NCI-H1694 treated with DMSO at 0.1 percent for 48 hours (cell line): ENCODE data around the gene RAB1B.
"Not testable (repeated sequence)": the region's sequence is repeated elsewhere in the genome, so short reads cannot be mapped to it uniquely, and the experiment has no call there.

Source experiments
- DNase-seq: peaks from one replicate; lab custom pipeline; 2025; lab: John Stamatoyannopoulos, UW

Gene RAB1B

GRCh38 chr11:66239998-66240780 lies 28.2 kb upstream of the RAB1B start:
- DNase-seq: no peak

DNA sequence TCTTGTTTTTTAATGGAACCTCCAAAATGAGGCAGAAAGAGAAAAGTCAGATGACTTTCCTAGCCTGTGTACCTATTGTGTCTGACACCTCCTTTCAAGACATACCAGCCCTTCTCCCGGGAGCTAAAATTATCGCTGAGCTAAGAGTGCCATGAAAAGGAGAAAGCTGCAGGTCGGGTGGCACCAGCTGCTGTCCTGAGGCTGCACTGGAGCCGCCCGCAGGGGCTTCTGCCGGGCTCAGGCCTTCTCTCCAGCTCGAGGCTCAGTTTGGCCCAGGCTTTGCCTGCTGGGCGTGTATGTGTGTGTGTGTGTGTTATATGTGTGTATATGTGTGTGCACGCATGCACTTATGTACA lies 27.7 kb upstream of the RAB1B start:
- DNase-seq: no peak

DNA sequence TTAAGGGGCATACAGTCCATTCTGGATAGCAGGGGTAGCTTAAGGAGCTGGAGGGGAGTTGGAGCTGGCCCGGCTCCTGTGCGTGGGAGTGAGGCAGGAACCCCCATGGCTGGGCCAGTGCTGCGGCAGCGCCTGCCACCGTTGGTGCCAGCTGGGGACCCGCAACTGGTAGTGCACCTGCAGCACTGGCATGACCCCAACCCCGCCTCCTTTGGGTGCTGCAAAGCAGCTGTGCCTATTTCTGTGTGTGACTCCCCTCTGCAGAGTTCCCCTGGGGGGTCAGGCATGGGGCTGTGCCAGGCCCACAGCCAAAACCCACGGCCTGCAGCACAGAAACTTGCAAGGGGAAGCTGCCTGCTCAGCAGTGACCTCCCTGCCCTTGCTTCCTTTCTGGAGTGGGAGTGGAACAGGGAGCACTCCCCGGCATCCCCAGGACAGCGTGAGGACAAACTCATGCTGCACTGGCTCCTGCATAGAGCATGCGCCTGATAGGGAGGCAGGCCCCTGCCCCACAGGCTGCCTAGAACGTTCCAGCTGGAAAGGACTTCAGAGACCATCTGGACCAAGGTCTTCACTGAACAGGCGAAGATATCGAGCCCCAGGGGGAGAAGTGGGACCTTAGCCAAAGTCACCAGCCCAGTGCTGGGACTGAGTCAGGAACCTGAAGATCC lies 26.2 kb upstream of the RAB1B start:
- no peak for DNase-seq

DNA sequence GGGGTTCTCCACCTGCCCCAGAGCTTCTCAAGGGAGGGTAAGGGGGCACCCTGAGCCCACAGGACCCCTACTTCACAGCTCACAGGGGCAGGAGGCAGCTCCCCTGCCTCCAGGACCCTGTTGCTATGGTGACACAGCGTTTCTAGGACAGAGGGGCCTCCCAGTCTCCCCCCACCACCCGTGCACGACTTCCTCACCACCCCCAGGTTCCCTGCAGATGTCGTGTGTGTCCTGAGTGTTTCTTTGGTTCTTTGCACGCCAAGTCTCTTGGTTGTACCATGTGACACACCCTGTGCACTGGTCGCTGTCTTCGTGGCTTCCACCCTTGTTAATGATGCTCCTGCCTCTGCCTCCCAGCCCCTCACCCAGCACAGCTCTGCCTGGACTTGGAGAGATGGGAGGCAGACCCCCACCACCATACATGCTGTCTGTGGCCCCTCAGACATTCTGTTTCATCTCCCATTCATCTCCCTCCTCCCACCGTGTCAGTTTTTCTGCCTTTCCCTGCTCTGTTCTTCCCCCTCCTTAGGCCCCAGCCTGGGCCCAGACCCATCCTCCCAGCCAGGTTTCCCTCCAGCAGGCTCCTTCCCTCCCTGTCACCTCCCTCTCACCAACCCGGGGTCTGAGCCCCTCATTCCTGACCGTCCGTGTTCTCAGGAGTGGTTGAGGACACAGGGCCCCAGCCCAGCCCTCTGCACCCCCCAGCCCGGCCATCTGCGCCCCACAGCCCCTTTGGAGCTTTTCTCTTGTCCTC lies 24.5 kb upstream of the RAB1B start:
- no peak for DNase-seq

DNA sequence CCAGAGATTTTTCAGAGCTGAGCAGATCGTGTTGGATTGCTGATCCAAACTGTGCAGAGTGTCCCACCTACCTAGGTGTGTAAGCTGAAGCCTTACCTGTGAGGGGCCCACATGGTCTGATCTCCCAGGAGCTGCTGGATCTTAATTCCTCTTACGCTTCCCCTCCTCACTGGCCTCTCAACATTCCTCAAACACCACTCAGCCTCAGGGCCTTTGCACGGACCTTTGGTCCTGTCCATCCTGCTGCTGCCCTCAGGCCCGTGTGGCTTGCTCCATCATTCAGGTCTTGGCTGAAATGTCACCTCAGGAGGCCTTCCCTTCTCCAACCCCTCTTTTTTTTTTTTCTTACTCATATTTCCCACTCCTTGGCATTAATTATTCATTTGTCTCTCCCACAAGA lies 21.1 kb upstream of the RAB1B start:
- DNase-seq: no peak

DNA sequence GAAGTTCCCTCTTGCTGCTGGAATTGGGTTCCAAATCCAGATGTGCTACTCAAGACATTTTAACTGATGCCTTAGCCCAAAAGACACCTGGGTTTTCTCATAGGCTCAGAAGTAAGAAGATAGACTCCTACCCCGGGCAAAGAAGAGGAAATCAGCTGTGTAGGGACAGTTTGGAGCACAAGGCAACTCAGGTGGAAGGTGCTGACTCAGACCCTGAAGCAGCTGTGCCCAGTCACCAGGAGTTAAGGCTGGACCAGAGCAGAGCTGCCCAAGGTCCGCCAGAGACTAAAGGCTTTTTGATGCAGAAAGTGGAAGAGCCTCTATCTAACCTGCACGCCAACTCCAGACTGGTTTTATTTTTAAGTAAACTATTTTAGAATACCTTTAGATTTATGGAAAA lies 20.6 kb upstream of the RAB1B start:
- no peak for DNase-seq

DNA sequence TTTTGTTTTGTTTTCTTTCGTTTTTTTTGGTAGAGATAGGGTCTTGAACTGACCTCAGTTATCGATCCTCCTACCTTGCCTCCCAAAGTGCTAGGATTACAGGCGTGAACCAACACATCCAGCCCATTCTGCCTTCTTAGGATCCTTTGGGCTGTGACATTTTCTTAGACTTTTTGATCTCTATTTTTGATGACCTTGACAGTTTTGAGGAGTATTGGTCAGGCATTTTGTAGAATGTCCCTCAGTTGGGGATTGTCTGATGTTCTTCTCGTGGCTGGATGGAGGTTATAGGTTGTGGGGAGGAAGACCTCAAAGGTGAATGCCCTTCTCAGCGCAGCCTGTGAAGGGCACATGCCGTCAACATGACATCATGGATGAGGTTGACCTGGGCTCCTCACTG lies 19.5 kb upstream of the RAB1B start:
- no peak for DNase-seq

GRCh38 chr11:66251809-66252208 lies 16.6 kb upstream of the RAB1B start:
- DNase-seq: no peak

DNA sequence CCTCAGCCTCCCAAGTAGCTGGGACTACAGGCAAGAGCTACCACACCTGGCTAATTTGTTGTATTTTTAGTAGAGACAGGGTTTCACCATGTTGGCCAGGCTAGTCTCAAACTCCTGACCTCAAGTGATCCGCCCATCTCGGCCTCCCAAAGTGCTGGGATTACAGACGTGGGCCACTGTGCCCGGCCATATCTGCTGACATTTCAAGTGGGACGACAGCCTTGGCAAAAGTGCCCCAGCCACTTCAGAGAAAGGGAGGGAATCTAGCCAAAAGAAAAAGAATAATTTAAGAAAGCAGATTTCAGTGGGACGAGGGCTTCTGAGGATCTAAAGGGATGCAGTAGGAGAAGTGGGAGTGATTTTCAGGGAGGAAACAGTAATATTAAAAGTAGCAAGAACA lies 15.4 kb upstream of the RAB1B start:
- DNase-seq: not testable (repeated sequence)

GRCh38 chr11:66258473-66258893 lies 10.0 kb upstream of the RAB1B start:
- no peak for DNase-seq

DNA sequence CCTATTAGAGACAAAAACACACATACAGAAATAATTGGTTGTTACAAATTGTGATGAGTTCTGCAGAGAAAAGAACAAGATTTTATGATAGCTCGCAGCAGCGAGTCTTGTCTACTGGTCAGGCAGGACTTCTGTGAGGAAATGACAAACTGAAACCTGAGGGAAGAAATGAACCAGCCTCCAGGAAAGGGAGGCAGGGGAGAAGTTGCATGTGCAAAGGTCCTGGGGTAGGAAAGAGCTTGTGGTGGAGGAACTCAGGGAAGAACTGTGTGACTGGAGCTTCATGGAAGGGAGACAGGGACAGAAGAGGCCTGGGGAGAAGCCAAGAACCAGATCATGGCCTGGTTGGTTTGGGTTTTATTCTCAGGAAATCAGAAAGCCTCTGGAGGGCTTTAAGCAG lies 9.2 kb upstream of the RAB1B start:
- DNase-seq: no peak

GRCh38 chr11:66259956-66260355 lies 8.5 kb upstream of the RAB1B start:
- peak; percentile 42 for DNase-seq

DNA sequence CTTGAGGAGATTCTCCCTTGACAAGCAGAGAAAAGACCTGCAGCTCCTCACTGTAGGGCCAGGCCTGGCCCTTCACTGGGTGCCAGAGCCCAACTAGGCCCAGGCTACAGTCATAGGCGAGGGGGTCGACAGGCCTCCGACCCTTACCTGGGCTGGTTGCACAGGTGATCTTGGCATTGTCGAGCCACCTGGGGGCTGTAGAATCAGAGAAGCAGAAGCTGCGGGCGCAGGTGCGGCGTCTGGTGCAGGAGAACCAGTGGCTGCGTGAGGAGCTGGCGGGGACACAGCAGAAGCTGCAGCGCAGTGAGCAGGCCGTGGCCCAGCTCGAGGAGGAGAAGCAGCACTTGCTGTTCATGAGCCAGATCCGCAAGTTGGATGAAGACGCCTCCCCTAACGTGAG lies 6.9 kb upstream of the RAB1B start:
- DNase-seq: no peak

- DNase-seq: no peak
These were observed 6.2 kb upstream of the RAB1B start for GRCh38 chr11:66262191-66262590.

- no peak for DNase-seq
These were observed 5.7 kb upstream of the RAB1B start for GRCh38 chr11:66262696-66263095.

DNA sequence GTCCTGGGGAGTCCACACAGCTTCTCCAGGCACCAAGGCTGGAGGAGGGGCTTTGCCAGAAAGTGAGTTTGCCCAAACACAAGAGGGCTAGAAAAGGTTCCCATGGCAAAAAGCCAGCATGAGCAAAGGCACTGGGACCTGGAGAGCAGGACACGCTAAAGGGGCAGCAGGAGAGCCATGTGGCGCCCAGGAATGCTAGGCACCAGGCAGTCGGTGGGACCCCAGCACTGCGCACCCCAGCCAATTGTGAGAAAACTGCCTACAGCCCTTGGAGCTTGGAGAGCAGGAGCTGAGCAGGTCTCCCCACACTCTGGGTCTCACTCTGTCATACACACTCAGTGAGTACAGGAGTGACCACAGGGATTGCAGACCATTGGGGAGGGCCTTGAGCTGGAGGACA lies 5.2 kb upstream of the RAB1B start:
- no peak for DNase-seq

- DNase-seq: no peak
These were observed 4.7 kb upstream of the RAB1B start for GRCh38 chr11:66263785-66264184.

GRCh38 chr11:66264383-66264782 lies 4.1 kb upstream of the RAB1B start:
- DNase-seq: no peak

DNA sequence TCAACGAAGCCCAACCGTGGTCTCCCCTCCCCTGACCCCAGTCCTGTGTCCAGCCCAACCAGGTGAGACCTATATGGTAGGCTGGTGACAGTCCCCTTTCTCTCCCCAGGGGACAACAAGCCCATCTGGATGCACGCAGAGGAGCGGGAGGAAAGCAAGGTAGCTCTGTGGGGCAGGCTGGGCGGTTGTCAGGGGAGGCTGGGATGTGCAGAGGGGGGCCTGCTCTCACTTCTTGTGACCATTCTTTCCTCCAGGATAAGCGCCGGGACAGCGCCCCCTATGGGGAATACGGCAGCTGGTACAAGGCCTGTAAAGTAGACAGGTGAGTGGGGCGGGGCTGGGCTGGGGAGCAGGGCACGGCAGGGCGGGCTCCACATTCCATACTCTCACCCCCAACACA lies 3.5 kb upstream of the RAB1B start:
- no peak for DNase-seq

- DNase-seq: no peak
These were observed 2.7 kb upstream of the RAB1B start for GRCh38 chr11:66265531-66266377.

GRCh38 chr11:66266378-66267038 lies 1.9 kb upstream of the RAB1B start:
- no peak for DNase-seq

GRCh38 chr11:66267039-66267378 lies 1.4 kb upstream of the RAB1B start:
- DNase-seq: no peak
